Colonic mucosa (tissue), 4 donors: Measurements from ENCODE around the gene COX10. TPM values are rescaled to one million over a fixed set of nuclear protein-coding genes. Genes with fewer than 3 reads are reported as not detected.

Source experiments
- DNase-seq: peaks from one replicate; pipeline ENCODE4 v3.0.0-alpha.2; 2020
- H3K27ac ChIP-seq: fragments of 200-600 bp; one replicate; pipeline ENCODE4 v1.8.0; 2021
- H3K27me3 ChIP-seq: fragments of 200-600 bp; one replicate; pipeline ENCODE4 v1.8.0; 2021
- H3K36me3 ChIP-seq: fragments of 200-600 bp; one replicate; pipeline ENCODE4 v1.8.0; 2021
- H3K4me1 ChIP-seq: fragments of 200-600 bp; one replicate; pipeline ENCODE4 v1.8.0; 2021; ENCODE audit warnings: mild to moderate bottlenecking
- H3K4me3 ChIP-seq: fragments of 200-600 bp; one replicate; pipeline ENCODE4 v1.8.0; 2021
- H3K9ac ChIP-seq, 2 donors: one replicate each; pipeline ENCODE4 v1.7.0; 2013; ENCODE audit warnings: control low read depth in 2 of 2, low read depth in 2 of 2, low read length in 2 of 2
- H3K9me3 ChIP-seq: fragments of 200-600 bp; one replicate; pipeline ENCODE4 v1.8.0; 2021
- CTCF ChIP-seq: fragments of 200-600 bp; IDR thresholded peaks from one replicate; pipeline ENCODE4 v1.8.0; 2022; ENCODE audit warnings: antibody characterized with exemption, mild to moderate bottlenecking
- intact Hi-C: fragments of 100-400 bp; cut with DNase I; formaldehyde crosslinking; loops from one replicate; pipeline ENCODE4 v1.14.1; 2022
- total RNA-seq, 2 donors: library from RNA; stranded (reverse); fragmentation: NEBNext Ultra II Directional in 1 of 2; extraction: Animal tissue kit (Norgen Biotek cat#: 25700) in 1 of 2; gene quantifications; one replicate each; pipeline ENCODE4 v1.2.1, GENCODE V29; 2021
- donor health status: healthy.
- donor health status: DM: no; HTN: no; CAD: no.
- donor health status: DM: no; HTN: no; CAD: no.

COX10 gene
- total RNA-seq, 2 donors from 2014 or later, result 35.1 to 36.0 TPM

DNA sequence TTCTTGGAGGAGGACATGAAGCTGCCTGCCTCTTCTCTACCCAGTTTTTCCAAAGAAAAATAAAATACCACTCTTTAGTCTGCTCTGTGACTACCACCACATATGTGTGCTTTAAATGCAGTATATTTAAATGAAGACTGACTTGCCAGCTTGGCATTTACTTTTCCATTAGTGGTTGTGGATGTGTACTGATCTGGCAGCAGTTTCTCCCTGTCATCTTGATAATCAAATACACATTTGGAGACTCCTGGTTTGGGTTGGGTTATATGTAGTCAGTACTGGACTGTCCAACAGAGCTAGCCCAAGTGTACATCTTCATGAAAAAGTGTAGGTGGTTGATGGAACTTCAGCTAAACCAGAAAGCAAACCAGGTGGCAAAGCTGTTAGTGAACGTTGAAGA lies 19.9 kb downstream of the COX10 start:
- Histone ChIP-seq H3K27ac (no peak overlapping the region), H3K4me3 (no peak overlapping the region), H3K27me3 (no peaks in the 10 kb centered on the region), H3K4me1 (peaks cover 8% of the 10 kb centered on the region), H3K9ac (no peak overlapping the region), H3K36me3 (no peaks in the 10 kb centered on the region), H3K9me3 (no peaks in the 10 kb centered on the region)
- DNase-seq, result no peak
- intact Hi-C loops, result no loop called here
- TF ChIP-seq CTCF, result no peak

DNA sequence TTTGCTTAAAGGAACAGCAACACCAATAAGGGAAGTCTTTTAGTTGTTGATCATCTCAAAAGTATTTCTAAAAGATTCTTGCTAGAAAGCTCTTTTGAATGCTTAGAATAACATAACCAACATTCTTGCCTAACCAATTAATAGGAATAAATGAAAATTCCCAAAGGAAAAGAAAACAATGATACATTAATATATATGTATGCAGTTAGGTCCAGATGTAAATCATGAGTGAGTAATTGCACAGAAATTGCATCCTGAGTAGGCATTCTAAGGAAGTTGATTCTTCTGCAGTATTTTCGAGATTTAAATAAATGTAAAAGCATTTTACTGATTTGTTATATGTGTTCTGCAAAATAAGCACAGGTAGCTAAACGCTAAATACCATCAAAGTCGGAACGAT lies 22.1 kb downstream of the COX10 start:
- Histone ChIP-seq H3K4me1 (peaks cover 4% of the 10 kb centered on the region), H3K9me3 (no peaks in the 10 kb centered on the region)
- intact Hi-C loops, result no loop called here

GRCh38 chr17:14092808-14093207 lies 23.5 kb downstream of the COX10 start:
- no peaks in the 10 kb centered on the region for H3K9me3 ChIP-seq
- H3K4me3 ChIP-seq, result no peak overlapping the region
- H3K27me3 ChIP-seq, result no peaks in the 10 kb centered on the region
- H3K4me1 ChIP-seq, result peaks cover 4% of the 10 kb centered on the region
- H3K27ac ChIP-seq, result no peak overlapping the region
- no peaks in the 10 kb centered on the region for H3K36me3 ChIP-seq
- DNase-seq, result no peak
- no peak overlapping the region for H3K9ac ChIP-seq
- intact Hi-C loops, result no loop called here
- no peak for TF ChIP-seq CTCF

More for the DNA sequence above, 22.1 kb downstream of the COX10 start:
- H3K4me3 ChIP-seq, result no peak overlapping the region
- no peaks in the 10 kb centered on the region for H3K27me3 ChIP-seq
- TF ChIP-seq CTCF, result no peak
- H3K27ac ChIP-seq, result no peak overlapping the region
- no peak overlapping the region for H3K9ac ChIP-seq
- no peak for DNase-seq
- no peaks in the 10 kb centered on the region for H3K36me3 ChIP-seq

DNA sequence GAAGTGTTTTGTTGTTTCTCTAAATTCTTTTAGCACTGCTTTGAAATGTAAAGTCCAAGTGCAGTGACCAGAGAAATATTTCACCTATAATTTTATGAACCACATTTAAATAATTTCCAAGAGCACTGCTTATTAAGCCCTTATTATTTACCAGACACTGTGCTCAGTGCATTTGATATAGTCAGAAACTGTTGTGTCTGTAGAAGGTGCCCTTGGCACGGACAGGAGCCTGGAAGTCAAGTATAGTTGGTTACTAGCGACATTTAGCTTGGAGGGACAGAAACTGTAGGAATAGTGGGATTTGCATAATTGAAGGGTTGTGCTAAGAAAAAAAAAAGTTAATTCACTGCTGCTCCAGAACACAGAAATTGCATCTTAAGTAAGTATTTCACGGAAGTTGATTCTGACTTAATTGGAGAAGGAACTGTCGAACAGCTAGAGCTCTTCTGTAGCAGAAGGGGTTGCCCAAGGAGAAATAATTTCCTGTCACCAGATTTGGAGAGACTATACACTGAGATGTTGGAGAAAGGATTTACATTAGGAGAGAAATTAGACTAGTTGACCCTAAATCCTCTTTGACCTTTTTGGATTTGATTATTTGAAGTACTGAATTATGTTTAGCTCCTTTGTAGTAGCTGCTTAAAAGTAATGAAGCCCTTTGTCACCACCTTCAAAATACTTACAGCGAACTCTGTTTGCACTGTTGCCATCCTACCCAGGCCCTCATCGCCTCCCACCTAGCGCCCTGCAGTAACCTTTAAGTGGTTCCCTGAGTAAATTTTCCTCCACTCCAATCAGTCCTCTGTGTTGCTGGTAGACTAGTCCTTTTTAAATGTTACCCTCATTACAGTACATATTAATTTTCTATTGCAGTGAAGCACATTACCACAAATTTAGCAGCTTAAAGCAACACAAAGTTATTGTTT lies 25.6 kb downstream of the COX10 start:
- no peak overlapping the region for H3K9ac ChIP-seq
- peaks cover 4% of the 10 kb centered on the region for H3K4me1 ChIP-seq
- H3K27ac ChIP-seq, result no peak overlapping the region
- no peak overlapping the region for H3K4me3 ChIP-seq
- TF ChIP-seq CTCF, result no peak
- H3K27me3 ChIP-seq, result no peaks in the 10 kb centered on the region
- no peaks in the 10 kb centered on the region for H3K36me3 ChIP-seq
- no peaks in the 10 kb centered on the region for H3K9me3 ChIP-seq
- intact Hi-C loops, result no loop called here
- DNase-seq, result no peak

GRCh38 chr17:14095631-14096030 lies 26.3 kb downstream of the COX10 start:
- no peak overlapping the region for H3K9ac ChIP-seq
- intact Hi-C loops, result no loop called here
- H3K27me3 ChIP-seq, result no peaks in the 10 kb centered on the region
- H3K27ac ChIP-seq, result no peak overlapping the region
- no peaks in the 10 kb centered on the region for H3K36me3 ChIP-seq
- H3K9me3 ChIP-seq, result no peaks in the 10 kb centered on the region
- H3K4me3 ChIP-seq, result no peak overlapping the region
- TF ChIP-seq CTCF, result no peak
- H3K4me1 ChIP-seq, result peaks cover 4% of the 10 kb centered on the region
- DNase-seq, result no peak
